SK-N-SH (cell line): ENCODE results near the gene TRPC4. TPM values are rescaled to one million over a fixed set of nuclear protein-coding genes. Genes with fewer than 3 reads are reported as not detected.

Experiments used
- CTCF ChIA-PET: fragments of 300-600, 350-600 bp; formaldehyde crosslinking; extraction: SDS; loops from one replicate; lab custom pipeline; 2021; lab: Yijun Ruan, JAX
- POLR2A ChIA-PET: fragments of 350-600 bp; sonication (Branson Sonifier 250); formaldehyde crosslinking; extraction: SDS; loops from one replicate; lab custom pipeline; 2020; ENCODE audit warnings: antibody characterized with exemption, inconsistent platforms; lab: Yijun Ruan, JAX
- DNase-seq: peaks from one replicate; pipeline ENCODE4 v3.0.0; 2012
- H2AFZ ChIP-seq: fragments of 200-600 bp; sonication (generic); 2 replicates; pipeline ENCODE4 v1.8.1; 2016; ENCODE audit warnings: antibody characterized with exemption, mild to moderate bottlenecking, low read depth
- H3F3A ChIP-seq: fragments of 200-600 bp; sonication (generic); replicated peaks from 2 replicates; pipeline ENCODE3; 2016; ENCODE audit warnings: antibody characterized with exemption, mild to moderate bottlenecking; ENCODE audit not compliant: insufficient read depth
- H3K27ac ChIP-seq, 2 experiments: fragments of 200-500 bp in 1 of 2; fragments of 200-600 bp in 1 of 2; sonication (Bioruptor generic) in 1 of 2; sonication (generic), shearing (Covaris generic) in 1 of 2; 2 replicates each; pipeline versions ENCODE4 v1.5.1 to v1.6.1; 2014 to 2016; ENCODE audit warnings: low read depth in 2 of 2, inconsistent platforms in 1 of 2, low read length in 1 of 2, mild to moderate bottlenecking in 1 of 2, mixed read lengths in 1 of 2
- H3K27me3 ChIP-seq: fragments of 200-600 bp; sonication (generic), shearing (Covaris generic); 2 replicates; pipeline ENCODE4 v1.6.1; 2016; ENCODE audit warnings: mixed run types; ENCODE audit not compliant: insufficient read depth
- H3K36me3 ChIP-seq, 2 experiments: fragments of 200-500 bp in 1 of 2; fragments of 200-600 bp in 1 of 2; sonication (Bioruptor generic) in 1 of 2; sonication (generic) in 1 of 2; replicated peaks in 1 of 2; 2 replicates each; pipeline versions ENCODE3 to v1.5.1; 2014 to 2016; ENCODE audit warnings: low read length in 1 of 2, mild to moderate bottlenecking in 1 of 2; ENCODE audit not compliant: insufficient read depth in 2 of 2, control insufficient read depth in 1 of 2
- H3K4me1 ChIP-seq, 2 experiments: fragments of 200-500 bp in 1 of 2; fragments of 200-600 bp in 1 of 2; sonication (Bioruptor generic) in 1 of 2; sonication (generic), shearing (Covaris generic) in 1 of 2; 2 replicates each; pipeline versions ENCODE4 v1.5.1 to v1.6.1; 2014 to 2016; ENCODE audit warnings: low read depth in 1 of 2, low read length in 1 of 2, mixed run types in 1 of 2; ENCODE audit not compliant: insufficient read depth in 2 of 2, control insufficient read depth in 1 of 2
- H3K4me2 ChIP-seq: fragments of 200-600 bp; sonication (generic), shearing (Covaris generic); 2 replicates; pipeline ENCODE4 v1.6.1; 2017; ENCODE audit warnings: mixed run types
- H3K4me3 ChIP-seq, 2 experiments: fragments of 200-500 bp in 1 of 2; fragments of 200-600 bp in 1 of 2; sonication (Bioruptor generic) in 1 of 2; sonication (generic), shearing (Covaris generic) in 1 of 2; 2 replicates each; pipeline versions ENCODE4 v1.5.1 to v1.8.1; 2014 to 2016; ENCODE audit warnings: low read depth in 2 of 2, inconsistent platforms in 1 of 2, low read length in 1 of 2, mild to moderate bottlenecking in 1 of 2, mixed read lengths in 1 of 2, moderate library complexity in 1 of 2
- H3K79me2 ChIP-seq: fragments of 200-600 bp; sonication (generic); 2 replicates; pipeline ENCODE4 v1.8.1; 2017; ENCODE audit warnings: mild to moderate bottlenecking; ENCODE audit not compliant: insufficient read depth
- H3K9ac ChIP-seq: fragments of 200-600 bp; sonication (generic); 2 replicates; pipeline ENCODE4 v1.6.1; 2017; ENCODE audit warnings: mixed run types
- H3K9me2 ChIP-seq: fragments of 200-600 bp; sonication (generic); 2 replicates; pipeline ENCODE4 v1.6.1; 2017; ENCODE audit warnings: mixed run types
- H3K9me3 ChIP-seq: fragments of 200-600 bp; sonication (generic); 2 replicates; pipeline ENCODE4 v1.6.1; 2017; ENCODE audit warnings: mixed run types, mild to moderate bottlenecking, moderate library complexity
- H4K20me1 ChIP-seq: fragments of 200-600 bp; sonication (generic); 2 replicates; pipeline ENCODE4 v1.6.1; 2017; ENCODE audit warnings: mild to moderate bottlenecking, mixed run types; ENCODE audit not compliant: insufficient read depth
- ELF1 ChIP-seq: IDR thresholded peaks from 2 replicates; pipeline ENCODE4 v1.4.0; 2012
- EP300 ChIP-seq, 2 experiments: IDR thresholded peaks; 2 replicates each; pipeline versions ENCODE4 v1.4.0 to v1.6.1; 2012; ENCODE audit warnings: borderline replicate concordance in 1 of 2, low read depth in 1 of 2, low read length in 1 of 2
- FOSL2 ChIP-seq: IDR thresholded peaks from 2 replicates; pipeline ENCODE4 v1.4.0; 2012; ENCODE audit warnings: low read depth, mild to moderate bottlenecking, moderate library complexity, borderline replicate concordance
- FOXJ3 ChIP-seq: sonication (generic); formaldehyde crosslinking; IDR thresholded peaks from 2 replicates; pipeline ENCODE4 v1.5.1; 2020; ENCODE audit warnings: mild to moderate bottlenecking, missing genetic modification reagents
- FOXM1 ChIP-seq: IDR thresholded peaks from 2 replicates; pipeline ENCODE4 v1.4.0; 2012; ENCODE audit warnings: low read depth, mild to moderate bottlenecking
- GABPA ChIP-seq: IDR thresholded peaks from 2 replicates; pipeline ENCODE4 v1.4.0; 2012; ENCODE audit warnings: low read depth, mild to moderate bottlenecking
- GATA2 ChIP-seq: sonication (generic); formaldehyde crosslinking; IDR thresholded peaks from 2 replicates; pipeline ENCODE4 v1.5.0; 2020; ENCODE audit warnings: mild to moderate bottlenecking, missing genetic modification reagents
- JUND ChIP-seq: IDR thresholded peaks from 2 replicates; pipeline ENCODE4 v1.4.0; 2012
- MXI1 ChIP-seq: IDR thresholded peaks from 2 replicates; pipeline ENCODE4 v1.6.1; 2012; ENCODE audit warnings: mild to moderate bottlenecking, low read depth, low read length, improper control_type of control experiment
- NRF1 ChIP-seq: IDR thresholded peaks from 2 replicates; pipeline ENCODE4 v1.6.1; 2012; ENCODE audit warnings: low read depth, mild to moderate bottlenecking, low read length
- POLR2AphosphoS5 ChIP-seq: IDR thresholded peaks from 2 replicates; pipeline ENCODE4 v1.6.1; 2012; ENCODE audit warnings: low read depth, low read length
- RAD21 ChIP-seq: IDR thresholded peaks from 2 replicates; pipeline ENCODE4 v1.6.1; 2012; ENCODE audit warnings: mild to moderate bottlenecking, low read length
- RCOR1 ChIP-seq: fragments of 150-350 bp; IDR thresholded peaks from 2 replicates; pipeline ENCODE4 v1.6.1; 2017; ENCODE audit warnings: antibody characterized with exemption, low read length
- RFX5 ChIP-seq: IDR thresholded peaks from 2 replicates; pipeline ENCODE4 v1.6.1; 2012; ENCODE audit warnings: mild to moderate bottlenecking, improper control_type of control experiment, low read length
- SIN3A ChIP-seq: IDR thresholded peaks from 2 replicates; pipeline ENCODE4 v1.6.1; 2012; ENCODE audit warnings: low read depth, mild to moderate bottlenecking, low read length, moderate library complexity, borderline replicate concordance
- TAF1 ChIP-seq: IDR thresholded peaks from 2 replicates; pipeline ENCODE4 v1.6.1; 2012; ENCODE audit warnings: low read depth, mild to moderate bottlenecking, low read length, moderate library complexity, borderline replicate concordance
- USF1 ChIP-seq: IDR thresholded peaks from 2 replicates; pipeline ENCODE4 v1.4.0; 2012; ENCODE audit warnings: low read depth, borderline replicate concordance
- YY1 ChIP-seq: IDR thresholded peaks from 2 replicates; pipeline ENCODE4 v1.4.0; 2012; ENCODE audit warnings: low read depth, mild to moderate bottlenecking
- WGBS: methylation state at CpG from one replicate; pipeline ENCODE4 v1.1.6; 2017; ENCODE audit warnings: low lambda C conversion rate; 5-methylcytosine and 5-hydroxymethylcytosine counted together
- polyA plus RNA-seq, 3 experiments: library from polyadenylated mRNA; depleted of rRNA; stranded (reverse); fragments of >200 nt; gene quantifications; 2 replicates each; pipeline ENCODE4 v1.2.3, GENCODE V29; 2012

Gene TRPC4
- polyA plus RNA-seq, 1 of the 3 experiments (the other 2 are of a cell fraction): not detected

- no peaks in the 10 kb centered on the region for H3K27me3 ChIP-seq
- H3F3A ChIP-seq: no peaks in the 10 kb centered on the region
- no peaks in the 10 kb centered on the region for H3K9me3 ChIP-seq
- H3K27ac ChIP-seq: no peak overlapping the region
- H3K4me1 ChIP-seq: no peaks in the 10 kb centered on the region; a peak in 1 of 4 replicates
- POLR2A ChIA-PET: no interaction called here
- no peak overlapping the region for H3K9ac ChIP-seq
- peak overlapping the region; percentile 76 for H3K4me2 ChIP-seq
- no peaks in the 10 kb centered on the region for H3K9me2 ChIP-seq
- peak overlapping the region; percentile 14 to 54; a peak in 3 of 4 replicates for H3K4me3 ChIP-seq
- TF ChIP-seq RFX5 (no peak), FOXM1 (no peak), NRF1 (no peak), YY1 (no peak), JUND (no peak), FOSL2 (no peak), EP300 (IDR thresholded peaks at IDR 0.05; ENCODE audit: borderline replicate concordance in 1 of 2, low read depth in 1 of 2, low read length in 1 of 2) (no peak), TAF1 (no peak), POLR2AphosphoS5 (no peak)
- no peaks in the 10 kb centered on the region for H4K20me1 ChIP-seq
- WGBS: 3% methylated on average over 4 of the region's 4 CpGs
- H2AFZ ChIP-seq: peak overlapping the region; percentile 61
- no peaks in the 10 kb centered on the region for H3K36me3 ChIP-seq
- no peak for DNase-seq
- CTCF ChIA-PET: no interaction called here
- H3K79me2 ChIP-seq: no peaks in the 10 kb centered on the region
These were observed 49.2 kb upstream of the TRPC4 start for GRCh38 chr13:37918751-37919150.

- Histone ChIP-seq H4K20me1 (no peaks in the 10 kb centered on the region), H3K9me2 (no peaks in the 10 kb centered on the region), H3K36me3 (no peaks in the 10 kb centered on the region), H3F3A (no peaks in the 10 kb centered on the region), H3K4me2 (peak overlapping the region; percentile 76), H3K4me1 (no peaks in the 10 kb centered on the region; a peak in 1 of 4 replicates), H3K9ac (no peak overlapping the region), H3K79me2 (no peaks in the 10 kb centered on the region), H3K27ac (no peak overlapping the region), H3K9me3 (no peaks in the 10 kb centered on the region), H3K4me3 (no peak overlapping the region), H2AFZ (peak overlapping the region; percentile 61; the same call in 1 of the 2 replicates), H3K27me3 (no peaks in the 10 kb centered on the region)
- TF ChIP-seq FOXJ3 (CRISPR knock-in tag): no peak
- TF ChIP-seq RCOR1: no peak
- TF ChIP-seq JUND: no peak
- TF ChIP-seq FOXM1: no peak
- TF ChIP-seq ELF1: no peak
- no peak for TF ChIP-seq YY1
- TF ChIP-seq TAF1: no peak
- TF ChIP-seq SIN3A: no peak
- TF ChIP-seq RAD21: no peak
- TF ChIP-seq USF1: no peak
- no peak for TF ChIP-seq GABPA
- no peak for TF ChIP-seq NRF1
- TF ChIP-seq MXI1: no peak
- TF ChIP-seq FOSL2: no peak
- TF ChIP-seq GATA2: no peak
- ChIA-PET POLR2A (no interaction called here), CTCF (no interaction called here)
- no peak for DNase-seq
- WGBS: 2% methylated on average over 3 of the region's 3 CpGs
These were observed 48.6 kb upstream of the TRPC4 start for GRCh38 chr13:37918116-37918714.
